Caki2 (cell line): ENCODE results near the gene ALG5. TPM values are rescaled to one million over a fixed set of nuclear protein-coding genes. Genes with fewer than 3 reads are reported as not detected.

ENCODE experiments used
- total RNA-seq: library from RNA; depleted of rRNA; stranded (reverse); fragments of >200 nt; shearing (Covaris generic); gene quantifications from 2 replicates; pipeline ENCODE4 v1.2.3, GENCODE V29; 2014; ENCODE audit warnings: low replicate concordance; rRNA removed

ALG5 gene
- total RNA-seq, 1 experiment from 2014 or later, result 5.0 TPM

Other genes with a start within 250 kb of the ALG5 start
- gene RFXAP, start 180.1 kb downstream of the ALG5 start, total RNA-seq, result 4.2 and 4.5 TPM in 2 replicates
- 0.55 and 0.64 TPM in 2 replicates for gene SMAD9, start 79.1 kb downstream of the ALG5 start, total RNA-seq
- gene EXOSC8, start 1.4 kb upstream of the ALG5 start, total RNA-seq, result 66.4 and 67.1 TPM in 2 replicates
- gene SUPT20H, start 60.3 kb upstream of the ALG5 start, total RNA-seq, result 17.2 and 51.1 TPM in 2 replicates
- gene CSNK1A1L, start 106.3 kb upstream of the ALG5 start, total RNA-seq, result not detected in 2 replicates